ENCODE data around the gene RTP2. TPM values are rescaled to one million over a fixed set of nuclear protein-coding genes. Genes with fewer than 3 reads are reported as not detected.
"Not testable (repeated sequence)": the region's sequence is repeated elsewhere in the genome, so short reads cannot be mapped to it uniquely, and the experiment has no call there.

Gene RTP2
- polyA plus RNA-seq, 3 donors: not detected

GRCh38 chr3:187684444-187684843 is 17.9 kb downstream of the RTP2 start:
- Histone ChIP-seq H3K4me3 (replicated peaks in 1 of 3; ENCODE audit: low read depth in 2 of 3, low read length in 3 of 3) (no peak overlapping the region), H4K20me1 (ENCODE audit: insufficient read depth, low read length) (no peaks in the 10 kb centered on the region), H3K4me1 (ENCODE audit: control insufficient read depth in 1 of 2, insufficient read depth in 2 of 2, low read length in 2 of 2) (no peaks in the 10 kb centered on the region), H2AFZ (ENCODE audit: insufficient read depth, low read depth, low read length, poor library complexity, severe bottlenecking) (no peak overlapping the region), H3K27ac (ENCODE audit: low read depth in 1 of 2, low read length in 2 of 2) (no peak overlapping the region), H3K9me3 (replicated peaks in 1 of 2; ENCODE audit: control insufficient read depth in 1 of 2, insufficient read depth in 1 of 2, low read length in 2 of 2) (peaks cover 11 to 18% of the 10 kb centered on the region in 2 donors), H3K4me2 (replicated peaks; ENCODE audit: extremely low read depth, low read length, poor library complexity, severe bottlenecking) (no peak overlapping the region), H3K36me3 (replicated peaks in 1 of 2; ENCODE audit: control insufficient read depth in 1 of 2, insufficient read depth in 2 of 2, low read length in 2 of 2) (no peaks in the 10 kb centered on the region), H3K9ac (ENCODE audit: insufficient read depth, low read length, poor library complexity, severe bottlenecking) (no peak overlapping the region), H3K27me3 (ENCODE audit: control insufficient read depth in 2 of 2, insufficient read depth in 2 of 2, low read length in 2 of 2) (peaks cover 2% of the 10 kb centered on the region in 2 donors), H3K79me2 (ENCODE audit: insufficient read depth, low read length) (no peaks in the 10 kb centered on the region)
- H3K27ac Mint-ChIP-seq: no peak overlapping the region
- no peak overlapping the region for H3K4me3 Mint-ChIP-seq
- intact Hi-C loops (cut with micrococcal nuclease): no loop called here
- DNase-seq: no peak
- H3K4me1 Mint-ChIP-seq: peaks cover 2% of the 10 kb centered on the region
- H3K36me3 Mint-ChIP-seq: no peaks in the 10 kb centered on the region
- peaks cover 6 to 20% (median 13%) of the 10 kb centered on the region in 7 donors for H3K9me3 Mint-ChIP-seq
- WGBS (ENCODE audit: insufficient coverage): no CpG with 5 or more reads among the region's 1 CpG
- peaks cover 0 to 12% (median 0%) of the 10 kb centered on the region in 3 donors for H3K27me3 Mint-ChIP-seq (ENCODE audit: low read depth in 3 of 3)
- no peak for TF ChIP-seq CTCF (IDR thresholded peaks at IDR 0.05)

GRCh38 chr3:187681756-187682155 is 20.6 kb downstream of the RTP2 start:
- H2AFZ ChIP-seq (ENCODE audit: insufficient read depth, low read depth, low read length, poor library complexity, severe bottlenecking); H3K4me2 ChIP-seq (replicated peaks; ENCODE audit: extremely low read depth, low read length, poor library complexity, severe bottlenecking); H3K36me3 Mint-ChIP-seq; DNase-seq; H3K27ac ChIP-seq (ENCODE audit: low read depth in 1 of 2, low read length in 2 of 2); H3K79me2 ChIP-seq (ENCODE audit: insufficient read depth, low read length); H3K27me3 Mint-ChIP-seq (ENCODE audit: low read depth in 3 of 3); H3K4me1 ChIP-seq (ENCODE audit: control insufficient read depth in 1 of 2, insufficient read depth in 2 of 2, low read length in 2 of 2); H3K36me3 ChIP-seq (replicated peaks in 1 of 2; ENCODE audit: control insufficient read depth in 1 of 2, insufficient read depth in 2 of 2, low read length in 2 of 2); H3K9ac ChIP-seq (ENCODE audit: insufficient read depth, low read length, poor library complexity, severe bottlenecking); H4K20me1 ChIP-seq (ENCODE audit: insufficient read depth, low read length); H3K4me1 Mint-ChIP-seq; H3K4me3 ChIP-seq (replicated peaks in 1 of 3; ENCODE audit: low read depth in 2 of 3, low read length in 3 of 3); H3K27ac Mint-ChIP-seq; H3K4me3 Mint-ChIP-seq; H3K27me3 ChIP-seq (ENCODE audit: control insufficient read depth in 2 of 2, insufficient read depth in 2 of 2, low read length in 2 of 2): not testable (repeated sequence)
- intact Hi-C loops (cut with micrococcal nuclease): loop anchor here in 1 of 2 donors (2.0 kb wide), 1 partner anchor 363 kb away; no protein-coding TSS in a partner anchor
- H3K9me3 Mint-ChIP-seq: peaks cover 6 to 16% (median 10%) of the 10 kb centered on the region in 7 donors
- peaks cover 7 to 18% of the 10 kb centered on the region in 2 donors for H3K9me3 ChIP-seq (replicated peaks in 1 of 2; ENCODE audit: control insufficient read depth in 1 of 2, insufficient read depth in 1 of 2, low read length in 2 of 2)
- 89% methylated on average over 7 of the region's 11 CpGs for WGBS (ENCODE audit: insufficient coverage)

Data from CD14-positive monocyte (primary cell).